Fibroblast of villous mesenchyme (primary cell): Measurements from ENCODE around the gene MCF2L2. TPM values are rescaled to one million over a fixed set of nuclear protein-coding genes. Genes with fewer than 3 reads are reported as not detected.

ENCODE experiments used
- DNase-seq: peaks from one replicate; pipeline ENCODE4 v3.0.0-alpha.2; 2010; ENCODE audit warnings: low read depth
- H3K4me3 ChIP-seq: 2 replicates; pipeline ENCODE4 v1.5.1; 2011; ENCODE audit warnings: low read depth, mild to moderate bottlenecking, low read length
- total RNA-seq: library from RNA; depleted of rRNA; stranded (reverse); fragments of >200 nt; gene quantifications from 2 replicates; pipeline ENCODE4 v1.2.3, GENCODE V29; 2012
- TF ChIP-seq, protein P1 (sequence below): IDR thresholded peaks from 2 replicates; pipeline ENCODE4 v1.5.1; 2012; ENCODE audit warnings: low read depth, mild to moderate bottlenecking, low read length; ENCODE audit not compliant: insufficient read depth

The MCF2L2 gene
- total RNA-seq, 1 donor = 0.43 TPM

DNA sequence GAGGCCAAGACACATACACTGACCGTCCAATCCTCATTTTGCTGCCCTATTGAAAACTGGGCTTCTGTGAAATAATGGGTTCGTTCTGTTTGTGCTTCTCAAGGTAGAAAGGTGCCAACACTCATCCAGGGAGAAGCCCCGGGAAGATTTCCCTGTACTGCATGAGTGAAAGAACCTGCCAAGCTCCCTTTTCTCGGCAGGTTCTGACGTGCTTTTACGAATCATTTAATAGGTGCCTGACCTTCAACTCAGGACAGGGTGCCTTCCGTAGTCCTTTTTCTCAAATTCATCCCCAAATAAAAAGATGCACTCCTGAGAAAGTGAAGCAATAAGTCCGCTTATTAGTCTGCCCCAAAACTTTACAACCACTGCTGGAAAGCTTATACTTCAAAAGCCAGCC is 111.1 kb downstream of the MCF2L2 start:
- TF ChIP-seq, protein P1, sequence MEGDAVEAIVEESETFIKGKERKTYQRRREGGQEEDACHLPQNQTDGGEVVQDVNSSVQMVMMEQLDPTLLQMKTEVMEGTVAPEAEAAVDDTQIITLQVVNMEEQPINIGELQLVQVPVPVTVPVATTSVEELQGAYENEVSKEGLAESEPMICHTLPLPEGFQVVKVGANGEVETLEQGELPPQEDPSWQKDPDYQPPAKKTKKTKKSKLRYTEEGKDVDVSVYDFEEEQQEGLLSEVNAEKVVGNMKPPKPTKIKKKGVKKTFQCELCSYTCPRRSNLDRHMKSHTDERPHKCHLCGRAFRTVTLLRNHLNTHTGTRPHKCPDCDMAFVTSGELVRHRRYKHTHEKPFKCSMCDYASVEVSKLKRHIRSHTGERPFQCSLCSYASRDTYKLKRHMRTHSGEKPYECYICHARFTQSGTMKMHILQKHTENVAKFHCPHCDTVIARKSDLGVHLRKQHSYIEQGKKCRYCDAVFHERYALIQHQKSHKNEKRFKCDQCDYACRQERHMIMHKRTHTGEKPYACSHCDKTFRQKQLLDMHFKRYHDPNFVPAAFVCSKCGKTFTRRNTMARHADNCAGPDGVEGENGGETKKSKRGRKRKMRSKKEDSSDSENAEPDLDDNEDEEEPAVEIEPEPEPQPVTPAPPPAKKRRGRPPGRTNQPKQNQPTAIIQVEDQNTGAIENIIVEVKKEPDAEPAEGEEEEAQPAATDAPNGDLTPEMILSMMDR = no peak
- no peak overlapping the region for H3K4me3 ChIP-seq
- no peak for DNase-seq

DNA sequence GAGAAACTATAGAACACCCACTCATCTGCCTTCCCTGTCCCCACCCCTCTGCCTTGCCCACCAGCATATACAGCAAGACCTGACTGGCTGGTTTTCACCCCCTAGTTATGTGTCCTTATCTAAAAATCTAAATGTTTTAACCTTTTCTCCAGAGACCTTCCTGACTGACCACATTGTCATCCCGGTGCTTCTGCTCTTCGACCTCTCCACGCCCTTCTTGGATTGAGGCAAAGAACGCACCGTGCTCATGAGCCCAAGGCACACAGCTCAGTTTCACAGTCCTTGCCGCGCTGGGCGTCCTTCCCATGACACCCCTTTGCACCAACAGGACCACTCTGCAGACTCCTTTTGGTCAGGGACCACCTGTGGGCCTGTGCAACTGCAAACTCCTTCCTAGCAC is 112.7 kb downstream of the MCF2L2 start:
- no peak overlapping the region for H3K4me3 ChIP-seq
- TF ChIP-seq, protein P1 = no peak
- DNase-seq = no peak

DNA sequence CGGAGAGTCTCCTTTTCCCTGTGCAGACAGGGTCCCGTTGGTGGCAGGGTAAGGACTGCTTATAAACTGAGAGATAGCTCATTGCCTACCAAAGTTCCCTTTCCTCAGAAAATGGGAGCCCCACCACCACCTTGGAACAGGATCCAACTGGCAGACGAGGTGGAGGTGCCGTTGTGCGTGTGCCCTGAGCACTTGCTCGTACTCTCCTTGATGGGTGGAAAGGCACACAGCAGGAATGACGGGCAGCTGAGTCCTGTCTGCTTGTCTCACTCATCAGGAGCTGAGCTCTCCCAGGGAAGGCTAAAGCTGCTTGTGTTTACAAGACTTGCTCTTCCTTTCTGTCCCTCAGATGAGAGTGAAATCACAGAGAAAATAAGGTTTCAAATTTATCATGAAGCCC is 114.7 kb downstream of the MCF2L2 start:
- H3K4me3 ChIP-seq = no peak overlapping the region
- TF ChIP-seq, protein P1 = no peak
- DNase-seq = no peak

DNA sequence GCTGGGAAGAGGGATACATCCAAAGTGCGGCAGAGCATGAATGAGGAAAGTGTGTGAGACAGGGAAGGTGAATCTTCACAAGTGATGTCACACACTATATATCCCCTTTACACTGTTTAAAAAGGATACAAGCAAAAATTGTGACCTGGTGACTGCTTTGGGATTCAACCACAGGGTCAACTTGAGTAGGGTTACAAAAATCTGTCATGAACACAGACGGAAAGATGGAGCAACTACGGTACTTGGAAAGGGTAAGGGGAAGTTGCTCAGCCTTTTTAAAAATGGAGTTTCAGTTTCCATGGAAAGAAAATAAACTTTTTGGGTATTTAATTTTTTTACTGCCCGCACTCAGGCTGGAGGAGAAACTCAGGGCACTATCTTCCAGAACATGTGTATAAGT is 115.1 kb downstream of the MCF2L2 start:
- no peak overlapping the region for H3K4me3 ChIP-seq
- TF ChIP-seq, protein P1 = no peak
- no peak for DNase-seq

DNA sequence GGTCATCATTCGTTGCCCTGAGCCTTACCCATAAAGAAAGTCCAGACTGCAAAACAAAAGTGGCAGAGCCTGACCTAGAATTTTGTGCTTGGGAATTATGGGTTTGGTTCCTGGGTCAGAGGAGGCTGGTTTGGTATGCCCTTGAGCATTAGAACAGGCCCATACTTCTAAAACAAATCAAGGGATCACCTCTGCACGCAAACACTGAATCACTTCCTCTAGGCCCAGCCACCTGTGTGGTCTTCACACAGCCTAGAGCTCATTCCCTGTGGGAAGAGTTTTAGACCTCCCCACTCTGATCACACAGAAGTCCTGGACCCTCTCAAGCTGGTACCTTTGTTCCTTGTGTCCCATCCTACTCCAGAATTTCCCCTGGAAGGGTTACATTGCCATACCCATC is 116.0 kb downstream of the MCF2L2 start:
- TF ChIP-seq, protein P1 = no peak
- no peak for DNase-seq
- no peak overlapping the region for H3K4me3 ChIP-seq

DNA sequence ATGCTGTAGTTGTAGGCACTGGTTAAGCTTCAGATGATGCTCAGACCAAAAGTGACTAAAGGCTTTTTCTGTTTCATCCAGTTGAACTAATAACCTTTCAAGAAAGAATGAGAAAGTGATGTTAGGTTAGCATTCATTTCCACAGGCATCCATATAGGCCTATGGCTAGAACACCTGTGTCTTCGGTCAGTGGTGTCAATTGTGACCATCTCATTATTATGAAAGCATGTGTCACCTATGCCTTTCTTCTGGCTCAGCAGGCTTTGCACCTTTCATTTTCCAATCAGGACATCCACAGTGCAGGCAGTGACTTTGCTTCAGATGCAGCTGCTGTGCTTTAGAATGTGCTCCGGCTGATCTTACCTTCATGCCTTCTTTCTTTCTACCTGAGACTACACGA is 117.5 kb downstream of the MCF2L2 start:
- no peak for DNase-seq
- H3K4me3 ChIP-seq = no peak overlapping the region
- TF ChIP-seq, protein P1 = no peak

DNA sequence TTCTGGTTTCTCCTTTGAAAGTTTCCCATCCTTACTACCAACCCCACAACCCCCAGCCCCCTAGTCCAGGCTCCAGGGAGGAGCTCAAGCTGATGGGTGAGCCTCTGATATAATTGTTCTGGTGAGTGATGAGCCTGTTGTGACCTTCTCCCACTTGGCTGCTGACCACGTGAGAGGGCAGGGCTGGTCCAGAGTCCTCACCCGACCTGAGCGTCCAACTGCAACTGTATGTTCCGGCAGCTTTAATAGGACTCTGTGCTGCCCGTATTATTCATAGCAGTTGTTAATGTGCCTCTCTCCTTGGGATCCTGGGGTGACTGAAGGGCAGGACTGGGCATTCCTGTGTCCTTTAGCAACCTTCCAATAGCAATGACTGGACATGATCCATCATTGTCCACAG is 119.1 kb downstream of the MCF2L2 start:
- DNase-seq = no peak
- no peak overlapping the region for H3K4me3 ChIP-seq
- TF ChIP-seq, protein P1 = no peak
